Epithelial cell of proximal tubule (primary cell): ENCODE results near the gene ABCA4. TPM values are rescaled to one million over a fixed set of nuclear protein-coding genes. Genes with fewer than 3 reads are reported as not detected.

Experiments
- total RNA-seq: library from RNA; depleted of rRNA; stranded (reverse); fragments of >200 nt; gene quantifications from 2 replicates; pipeline ENCODE4 v1.2.3, GENCODE V29; 2015

The ABCA4 gene
- total RNA-seq, 1 donor from 2014 or later, result not detected

Other genes starting within 250 kb of the ABCA4 start
- gene DNTTIP2, start 241.9 kb downstream of the ABCA4 start, total RNA-seq, result 36.8 and 41.6 TPM in 2 replicates
- gene GCLM, start 211.7 kb downstream of the ABCA4 start, total RNA-seq, result 20.7 and 24.7 TPM in 2 replicates
- 131 and 132 TPM in 2 replicates for gene ARHGAP29, start 116.4 kb upstream of the ABCA4 start, total RNA-seq